GM18505 (cell line): ENCODE results near the gene DNM1L.
"Not testable (repeated sequence)": the region's sequence is repeated elsewhere in the genome, so short reads cannot be mapped to it uniquely, and the experiment has no call there.

Source experiments
- ATAC-seq: cut with Tn5 transposase; IDR thresholded peaks from one replicate; pipeline ENCODE4 v1.9.1; 2021; ENCODE audit not compliant: unreplicated experiment
- POLR2A ChIP-seq: IDR thresholded peaks from 4 replicates; pipeline ENCODE4 v1.6.1; 2011; ENCODE audit warnings: borderline replicate concordance; ENCODE audit not compliant: insufficient read depth, insufficient read length; ENCODE audit errors: extremely low read depth

The DNM1L gene

DNA sequence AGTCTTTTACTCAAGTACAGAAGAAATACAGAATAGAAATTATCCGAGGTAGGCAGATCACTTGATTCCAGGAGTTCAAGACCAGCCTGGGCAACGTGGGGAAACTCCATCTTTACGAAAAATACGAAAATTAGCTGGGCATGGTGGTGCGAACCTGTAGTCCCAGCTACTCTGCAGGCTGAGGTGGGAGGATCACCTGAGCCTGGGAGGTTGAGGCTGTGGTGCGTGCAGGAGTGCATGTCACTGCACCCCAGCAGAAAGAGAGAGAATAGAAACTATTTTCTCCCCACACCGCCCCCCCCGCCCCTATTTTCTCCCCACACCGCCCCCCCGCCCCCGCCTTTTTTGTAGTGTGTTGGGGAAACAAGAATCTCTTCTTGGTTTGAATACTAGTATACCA is 2.2 kb downstream of the DNM1L start:
- TF ChIP-seq POLR2A, result no peak
- no peak for ATAC-seq

GRCh38 chr12:32686340-32686739 is 7.2 kb downstream of the DNM1L start:
- no peak for TF ChIP-seq POLR2A
- ATAC-seq, result no peak

DNA sequence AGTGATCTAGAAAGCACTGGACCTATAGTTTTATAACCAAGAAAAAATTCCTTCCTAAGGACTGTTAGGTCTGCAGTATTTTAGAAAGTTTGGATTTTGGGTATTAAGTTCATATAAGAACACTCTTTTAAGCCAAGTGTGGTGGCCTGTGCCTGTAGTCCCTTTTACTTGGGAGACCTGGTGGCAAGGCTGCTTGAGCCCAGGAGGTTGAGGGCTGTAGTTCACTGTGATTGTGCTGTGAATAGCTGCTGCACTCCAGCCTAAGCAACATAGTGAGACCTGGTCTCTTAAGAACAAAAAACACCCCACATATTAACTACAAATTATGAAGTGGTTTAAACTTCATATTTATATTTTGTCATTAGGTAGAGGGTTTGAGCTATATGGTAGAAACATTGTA is 9.7 kb downstream of the DNM1L start:
- no peak for TF ChIP-seq POLR2A
- ATAC-seq, result no peak

GRCh38 chr12:32690927-32691326 is 11.8 kb downstream of the DNM1L start:
- no peak for TF ChIP-seq POLR2A

GRCh38 chr12:32692358-32692757 is 13.3 kb downstream of the DNM1L start:
- no peak for TF ChIP-seq POLR2A
- ATAC-seq, result no peak

More at GRCh38 chr12:32690927-32691326, 11.8 kb downstream of the DNM1L start:
- no peak for ATAC-seq

GRCh38 chr12:32693036-32693435 is 13.9 kb downstream of the DNM1L start:
- ATAC-seq, result no peak
- TF ChIP-seq POLR2A, result no peak

GRCh38 chr12:32695787-32696186 is 16.7 kb downstream of the DNM1L start:
- no peak for TF ChIP-seq POLR2A
- no peak for ATAC-seq

DNA sequence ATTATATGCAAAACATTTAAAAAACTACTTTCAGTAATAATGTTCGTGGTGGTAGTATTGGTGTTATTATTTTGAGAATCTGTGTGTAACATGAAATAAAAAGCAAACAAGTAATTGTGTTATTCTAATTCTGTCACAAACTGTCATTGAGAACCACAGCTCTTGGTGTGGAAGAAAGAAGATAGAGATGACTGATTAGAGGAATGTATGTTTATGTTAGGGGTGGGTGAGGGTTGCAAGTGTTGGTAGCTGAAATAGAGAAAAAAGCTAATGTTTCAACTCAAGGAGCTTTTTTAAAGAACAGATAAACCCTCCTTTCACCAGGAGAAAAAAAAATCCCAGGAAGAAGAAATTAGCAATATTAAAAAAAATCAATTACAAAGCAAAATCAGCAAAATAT is 18.3 kb downstream of the DNM1L start:
- no peak for ATAC-seq
- TF ChIP-seq POLR2A, result no peak

- ATAC-seq, result no peak
- no peak for TF ChIP-seq POLR2A
These were observed 19.2 kb downstream of the DNM1L start for GRCh38 chr12:32698285-32698684.

- not testable (repeated sequence) for ATAC-seq
These were observed 20.3 kb downstream of the DNM1L start for GRCh38 chr12:32699437-32699836.

DNA sequence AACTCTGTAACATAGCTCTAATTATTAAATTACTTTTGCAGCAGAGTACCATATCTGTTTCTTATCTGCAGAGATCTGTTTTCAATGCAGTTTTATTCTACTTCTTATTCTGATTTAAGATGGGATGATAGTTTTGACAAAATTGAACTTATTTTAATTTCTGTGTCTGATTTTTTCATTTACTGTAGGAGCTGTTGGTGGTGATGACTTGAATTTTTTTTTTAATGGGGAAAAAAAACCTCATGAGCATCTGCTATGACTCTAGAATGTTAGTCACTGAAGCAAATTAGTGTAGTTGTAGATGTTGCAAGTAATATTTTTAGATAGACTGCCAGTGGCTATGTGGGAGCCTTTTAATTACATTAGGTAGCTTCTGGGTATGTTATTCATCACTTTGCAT is 23.4 kb downstream of the DNM1L start:
- ATAC-seq, result no peak
- TF ChIP-seq POLR2A, result no peak

DNA sequence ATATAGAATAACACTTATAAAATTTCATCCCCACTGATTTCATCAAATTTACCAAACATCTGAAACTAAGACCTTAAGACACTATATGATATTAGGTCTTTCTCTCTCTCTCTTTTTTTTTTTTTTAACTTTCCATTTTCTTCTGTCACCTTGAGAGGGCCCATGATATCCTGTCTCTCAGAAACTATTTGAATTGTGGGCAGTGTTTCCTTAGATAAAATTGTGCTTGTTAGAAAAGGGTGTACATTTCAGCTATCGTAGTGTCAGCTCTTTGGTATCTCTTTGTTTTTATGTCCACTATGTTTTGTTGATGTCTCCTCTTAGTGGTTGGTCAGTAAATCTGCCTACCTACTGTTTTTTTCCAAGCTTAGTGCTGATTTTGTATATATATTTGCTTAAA is 23.8 kb downstream of the DNM1L start:
- TF ChIP-seq POLR2A, result no peak
- ATAC-seq, result no peak

- ATAC-seq, result no peak
- TF ChIP-seq POLR2A, result no peak
These were observed 26.7 kb downstream of the DNM1L start for GRCh38 chr12:32705783-32706182.

- no peak for TF ChIP-seq POLR2A
- no peak for ATAC-seq
These were observed 27.4 kb downstream of the DNM1L start for GRCh38 chr12:32706335-32707024.

- TF ChIP-seq POLR2A, result no peak
- no peak for ATAC-seq
These were observed 29.8 kb downstream of the DNM1L start for GRCh38 chr12:32708926-32709325.

- ATAC-seq, result no peak
- no peak for TF ChIP-seq POLR2A
These were observed 35.7 kb downstream of the DNM1L start for GRCh38 chr12:32714772-32715171.

DNA sequence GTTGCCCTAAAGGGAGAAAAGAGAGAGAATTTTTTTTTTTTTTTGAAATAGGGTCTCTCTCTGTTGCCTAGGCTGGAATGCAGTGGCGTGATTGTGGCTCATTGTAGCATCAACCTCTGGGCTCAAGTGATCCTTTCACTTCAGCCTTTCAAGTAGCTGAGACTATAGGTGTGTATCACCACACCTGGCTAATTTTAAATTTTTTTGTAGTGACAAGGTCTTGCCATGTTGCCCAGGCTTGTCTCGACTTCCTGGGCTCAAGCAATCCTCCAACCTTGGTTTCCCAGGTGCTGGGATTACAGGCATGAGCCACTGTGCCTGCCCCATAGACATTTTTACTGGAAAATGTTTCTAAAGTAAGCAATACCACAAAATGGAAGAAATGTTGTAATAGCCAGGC is 39.8 kb downstream of the DNM1L start:
- no peak for TF ChIP-seq POLR2A
- no peak for ATAC-seq

GRCh38 chr12:32725308-32725707 is 46.2 kb downstream of the DNM1L start:
- ATAC-seq, result not testable (repeated sequence)
